HG03095 (cell line): ENCODE measurements around the gene ARL14EPL.
"Not testable (repeated sequence)": the region's sequence is repeated elsewhere in the genome, so short reads cannot be mapped to it uniquely, and the experiment has no call there.

Experiments used
- ATAC-seq: cut with Tn5 transposase; IDR thresholded peaks from one replicate; pipeline ENCODE4 v1.9.1; 2021; ENCODE audit warnings: moderate library complexity; ENCODE audit not compliant: unreplicated experiment

Gene ARL14EPL

DNA sequence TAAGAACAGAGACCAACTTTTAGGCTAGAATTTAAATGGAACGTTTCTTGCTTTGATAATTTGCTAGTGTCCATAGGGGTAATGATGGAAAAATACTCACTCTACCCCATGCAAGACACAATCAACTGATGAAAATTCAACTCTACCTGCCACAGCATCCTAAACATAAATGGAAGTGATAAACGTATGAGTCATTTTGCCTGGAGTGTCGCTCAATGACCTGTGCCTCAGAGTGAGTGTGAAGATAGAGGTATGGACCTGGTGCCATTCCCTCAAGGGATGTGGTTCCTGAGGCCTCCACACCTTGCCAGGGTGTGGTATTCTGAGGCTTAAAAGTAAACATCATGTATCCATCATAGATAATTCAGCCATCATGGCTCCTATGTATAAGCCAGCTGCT is 14.0 kb downstream of the ARL14EPL start:
- ATAC-seq, result no peak

DNA sequence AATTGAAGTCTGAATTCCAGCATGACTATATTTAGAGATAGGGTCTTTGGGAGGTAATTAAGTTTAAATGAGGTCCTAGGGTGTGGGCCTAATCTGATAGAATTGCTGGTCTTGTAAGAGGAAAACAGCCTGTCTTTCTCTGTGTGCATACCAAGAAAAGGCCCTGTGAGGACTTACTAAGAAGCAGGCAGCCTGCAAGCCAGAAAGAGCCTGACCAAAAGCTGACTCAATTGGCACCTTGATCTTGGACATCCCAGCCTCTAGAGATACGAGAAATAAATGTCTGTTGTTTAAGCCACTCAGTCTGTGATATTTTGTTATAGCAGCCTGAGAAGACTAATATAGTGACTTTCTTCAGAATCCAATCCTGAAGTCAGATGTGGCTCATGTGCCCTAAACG is 14.6 kb downstream of the ARL14EPL start:
- ATAC-seq, result no peak

DNA sequence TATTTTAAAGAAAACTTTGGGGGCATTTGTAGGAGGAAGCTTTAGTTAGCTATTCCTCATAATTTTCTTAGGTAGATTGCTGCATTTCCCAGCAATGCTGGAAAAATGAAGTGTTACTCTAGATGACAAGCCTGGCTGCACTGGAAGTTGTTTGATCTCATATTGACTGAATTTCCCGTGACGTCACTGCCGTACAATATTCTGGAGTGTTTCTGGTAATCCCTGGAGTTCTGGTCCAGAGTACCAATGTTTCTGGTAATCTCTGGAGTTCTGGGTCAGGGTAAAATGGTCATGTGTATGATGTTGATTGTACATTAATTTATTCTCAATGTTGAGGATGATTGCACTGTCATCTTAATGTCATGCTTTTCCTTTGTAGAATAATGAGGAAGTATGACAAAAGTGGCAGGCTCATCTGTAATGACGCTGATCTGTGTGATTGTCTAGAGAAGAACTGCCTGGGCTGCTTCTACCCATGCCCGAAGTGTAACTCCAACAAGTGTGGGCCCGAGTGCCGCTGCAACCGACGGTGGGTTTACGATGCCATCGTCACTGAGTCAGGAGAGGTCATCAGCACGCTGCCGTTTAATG is 26.2 kb downstream of the ARL14EPL start:
- no peak for ATAC-seq

DNA sequence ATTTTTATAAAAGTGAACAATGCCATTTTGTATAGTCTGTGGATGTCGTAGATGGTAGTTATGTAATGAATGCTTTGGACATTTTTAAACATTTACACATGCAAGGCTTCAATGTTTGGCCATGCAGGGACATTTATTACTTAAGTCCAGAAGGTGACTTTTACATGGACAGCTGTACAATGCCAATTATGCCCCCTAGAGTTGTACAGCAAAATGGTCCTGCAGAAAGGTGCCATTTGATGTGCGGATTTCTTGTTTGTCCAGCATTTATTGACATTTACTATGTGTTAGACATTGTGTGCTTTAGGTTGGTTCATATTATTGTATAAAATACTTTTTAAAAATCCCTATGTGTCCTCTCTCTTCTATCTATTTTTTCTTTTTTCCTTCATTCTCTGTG is 30.1 kb downstream of the ARL14EPL start:
- no peak for ATAC-seq

DNA sequence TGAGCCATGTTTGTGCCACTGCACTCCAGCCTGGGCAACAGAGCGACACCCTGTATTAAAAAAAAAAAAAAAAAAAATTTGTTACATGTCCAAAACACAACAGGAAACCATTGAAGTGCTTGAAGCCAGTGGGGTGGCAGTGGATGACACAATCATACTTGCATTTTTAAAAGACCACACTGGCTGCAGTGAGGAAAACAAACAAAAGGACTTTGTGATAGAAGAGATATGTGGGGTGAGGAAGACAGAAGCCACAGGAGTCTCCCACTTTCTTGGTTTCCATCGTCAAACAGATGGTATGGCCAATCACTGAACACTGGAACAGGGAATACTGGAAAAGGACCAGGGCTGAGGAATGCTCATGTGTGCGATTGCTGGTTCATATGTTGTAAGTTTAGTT is 31.7 kb downstream of the ARL14EPL start:
- no peak for ATAC-seq

DNA sequence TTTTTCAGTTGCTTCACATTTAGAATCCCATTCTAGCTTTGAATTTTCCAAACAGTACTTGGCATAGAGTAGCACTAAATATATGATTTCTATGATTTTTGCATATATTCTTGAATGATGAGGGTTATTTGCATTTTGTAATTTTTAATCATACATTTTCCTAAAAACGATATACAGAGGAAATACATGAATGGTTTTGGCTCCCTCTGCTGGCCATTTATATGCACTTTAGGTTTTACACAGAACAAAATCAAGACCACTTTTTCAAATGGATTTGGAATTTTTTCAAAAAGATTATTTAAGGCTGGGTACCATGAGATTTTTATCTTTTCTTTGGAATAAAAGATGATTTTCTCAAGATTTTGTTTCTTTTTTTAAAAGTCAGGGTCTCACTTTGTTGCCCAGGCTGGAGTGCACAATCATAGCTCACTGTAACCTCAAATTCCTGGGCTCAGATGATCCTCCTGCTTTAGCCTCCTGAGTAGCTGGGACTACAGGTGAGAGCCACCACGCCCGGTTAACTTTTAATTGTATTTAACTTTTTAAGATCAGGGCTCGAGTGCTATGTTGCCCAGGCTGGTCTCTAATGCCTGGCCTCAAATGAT is 35.9 kb downstream of the ARL14EPL start:
- ATAC-seq, result no peak

DNA sequence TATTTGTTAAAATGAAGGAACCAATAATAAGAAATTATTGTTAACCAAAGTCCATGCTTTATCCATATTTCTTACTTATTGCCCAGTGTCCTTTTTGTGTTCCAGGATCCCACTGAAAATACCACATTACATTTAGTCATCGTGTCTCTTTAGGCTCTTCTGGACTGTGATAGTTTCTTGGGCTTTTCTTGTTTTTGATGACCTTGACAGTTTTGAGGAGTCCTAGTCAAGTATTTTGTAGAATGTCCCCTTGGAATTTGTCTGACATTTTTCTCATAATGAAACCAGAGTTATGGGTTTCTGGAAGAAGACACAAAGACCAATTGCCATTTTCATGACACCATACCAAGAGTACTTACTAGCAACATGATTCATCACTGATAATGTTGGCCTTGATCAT is 38.9 kb downstream of the ARL14EPL start:
- no peak for ATAC-seq

DNA sequence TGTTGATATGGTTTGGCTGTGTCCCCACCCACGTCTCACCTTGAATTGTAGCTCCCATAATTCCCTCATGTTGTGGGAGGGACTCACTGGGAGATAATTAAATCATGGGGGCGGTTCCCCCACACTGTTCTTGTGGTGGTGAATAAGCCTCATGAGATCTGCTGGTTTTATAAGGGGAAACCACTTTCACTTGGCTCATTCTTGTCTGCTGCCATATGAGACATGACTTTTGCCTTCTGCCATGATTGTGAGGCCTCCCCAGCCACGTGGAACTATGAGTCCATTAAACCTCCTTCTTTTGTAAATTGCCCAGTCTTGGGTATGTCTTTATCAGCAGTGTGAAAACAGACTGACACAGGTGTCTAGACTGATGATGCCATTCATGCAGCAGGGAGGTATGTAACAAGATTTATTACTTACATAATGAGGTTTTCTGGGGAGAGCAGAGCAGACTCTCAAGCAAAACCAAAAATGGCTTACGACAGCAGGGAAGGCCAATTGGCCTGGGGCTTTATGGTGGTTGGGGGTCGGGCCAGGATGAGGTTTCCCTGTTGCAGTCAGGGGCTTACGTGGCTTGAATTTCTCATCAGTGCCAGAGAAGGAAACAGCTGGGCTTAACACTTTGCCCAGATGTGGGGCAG is 43.0 kb downstream of the ARL14EPL start:
- no peak for ATAC-seq

DNA sequence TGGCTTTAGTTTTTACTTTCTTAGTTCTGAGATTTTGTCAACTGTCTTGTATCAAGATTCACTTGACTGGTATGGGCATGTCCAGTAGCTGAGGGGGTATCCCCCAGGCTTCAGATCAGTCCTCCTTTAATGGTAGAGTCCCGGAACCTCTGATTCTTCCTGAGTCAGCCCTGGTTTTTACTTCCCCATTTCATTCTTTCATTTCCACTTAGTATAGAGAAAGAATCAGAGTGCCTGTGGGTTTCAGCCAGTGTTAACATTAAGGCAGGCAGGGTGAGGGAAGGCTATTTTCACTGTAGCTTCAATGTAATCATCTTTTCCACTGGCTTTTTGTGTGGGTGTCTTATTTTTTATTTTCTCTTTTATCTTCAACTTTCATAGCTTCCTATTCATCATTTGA is 44.2 kb downstream of the ARL14EPL start:
- ATAC-seq, result peak; percentile 99

DNA sequence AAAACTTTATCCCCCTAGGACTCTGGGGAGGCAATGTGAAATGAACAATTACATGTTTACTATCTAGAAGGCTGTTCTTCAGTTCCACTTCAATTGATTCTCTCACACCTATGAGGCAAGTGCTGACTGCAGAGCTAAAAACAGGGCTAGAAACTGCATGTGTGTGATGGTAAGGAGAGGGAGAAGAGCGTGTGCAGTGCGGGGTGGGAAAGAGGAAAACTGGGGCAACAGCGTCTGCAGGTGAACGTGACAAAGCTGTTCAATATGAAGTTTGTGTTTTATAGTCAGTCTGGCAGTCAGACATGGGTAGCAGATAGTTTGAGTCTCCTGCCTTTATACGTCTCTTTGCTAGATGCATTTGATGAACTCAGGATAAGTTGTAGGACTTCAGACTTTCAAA is 45.9 kb downstream of the ARL14EPL start:
- no peak for ATAC-seq

DNA sequence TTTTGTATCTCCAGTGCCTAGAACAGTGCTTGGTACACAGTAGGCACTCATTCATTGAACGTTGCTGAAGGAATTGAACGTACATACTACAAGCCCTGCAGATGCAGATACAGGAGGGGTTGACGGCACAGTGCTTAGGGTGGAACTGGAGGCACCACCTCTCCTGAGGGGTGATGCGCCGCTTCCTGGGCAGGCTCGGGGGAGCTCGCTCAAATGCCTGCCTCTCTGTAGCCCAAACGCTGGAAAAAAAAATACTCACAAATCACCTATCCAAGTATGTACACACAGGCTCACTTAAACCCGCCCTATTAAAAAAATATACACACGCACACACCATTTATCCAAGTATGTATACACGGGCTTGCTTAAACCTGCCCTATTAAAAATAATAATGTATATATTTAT is 52.0 kb downstream of the ARL14EPL start:
- peak; percentile 40 for ATAC-seq

DNA sequence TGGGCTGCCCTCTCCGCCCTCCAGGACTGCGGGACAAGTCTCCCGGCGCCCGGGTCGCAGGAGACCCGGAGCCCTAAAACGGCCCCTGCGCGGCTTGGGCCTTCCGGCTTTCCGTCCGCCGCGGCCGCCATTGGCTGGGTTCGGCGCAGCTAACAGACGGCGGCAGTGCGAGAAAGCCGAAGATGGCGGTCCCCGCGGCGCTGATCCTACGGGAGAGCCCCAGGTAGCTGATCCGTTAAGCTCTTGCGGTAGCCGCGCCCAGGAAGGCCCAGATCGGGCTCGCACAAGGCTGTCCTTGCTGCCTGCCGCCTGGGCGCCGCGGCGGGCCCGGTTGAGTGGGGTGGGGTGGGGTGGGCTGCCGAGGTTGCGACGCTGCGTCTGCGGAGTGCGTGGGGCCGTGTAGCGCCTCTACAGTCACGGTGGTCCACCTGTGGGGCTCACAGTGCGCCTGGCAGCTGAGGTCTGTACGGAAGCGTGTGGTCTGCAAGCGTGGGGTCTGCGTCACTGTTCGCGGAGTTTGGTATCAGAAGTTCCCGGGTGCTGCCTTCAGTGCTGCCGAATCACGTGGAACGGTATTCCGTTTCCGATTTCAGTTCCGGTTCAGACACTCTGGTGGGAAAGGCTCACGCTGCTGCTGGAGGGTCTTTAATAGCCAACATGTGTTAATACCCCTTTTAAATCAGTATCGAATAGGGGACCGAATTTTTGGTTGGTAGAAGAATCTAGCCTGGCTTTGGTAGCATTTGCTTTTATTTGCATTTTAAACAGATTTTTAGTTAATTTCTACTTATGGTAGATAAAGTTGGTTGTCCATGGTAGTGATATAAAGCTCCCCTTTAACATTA is 52.8 kb downstream of the ARL14EPL start, which contains the start of gene COMMD10:
Gene COMMD10, plus strand, starts transcription at position 155 of the 845 bp plus-strand sequence.
- ATAC-seq, result peak; percentile 87

DNA sequence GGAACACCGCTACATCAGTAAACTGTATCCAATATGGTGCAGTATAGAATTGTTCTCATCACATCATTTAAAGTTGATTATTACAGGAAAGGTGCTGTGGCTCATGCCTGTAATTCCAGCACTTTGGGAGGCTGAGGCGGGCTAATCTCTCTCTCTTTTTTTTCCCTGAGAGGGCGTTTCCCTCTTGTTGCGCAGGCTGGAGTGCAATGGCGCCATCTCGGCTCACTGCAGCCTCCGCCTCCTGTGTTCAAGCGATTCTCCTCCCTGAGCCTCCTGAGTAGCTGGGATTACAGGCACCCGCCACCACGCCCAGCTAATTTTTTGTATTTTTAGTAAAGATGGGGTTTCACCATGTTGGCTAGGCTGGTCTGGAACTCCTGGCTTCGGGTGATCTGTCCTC is 54.0 kb downstream of the ARL14EPL start:
- ATAC-seq, result not testable (repeated sequence)

DNA sequence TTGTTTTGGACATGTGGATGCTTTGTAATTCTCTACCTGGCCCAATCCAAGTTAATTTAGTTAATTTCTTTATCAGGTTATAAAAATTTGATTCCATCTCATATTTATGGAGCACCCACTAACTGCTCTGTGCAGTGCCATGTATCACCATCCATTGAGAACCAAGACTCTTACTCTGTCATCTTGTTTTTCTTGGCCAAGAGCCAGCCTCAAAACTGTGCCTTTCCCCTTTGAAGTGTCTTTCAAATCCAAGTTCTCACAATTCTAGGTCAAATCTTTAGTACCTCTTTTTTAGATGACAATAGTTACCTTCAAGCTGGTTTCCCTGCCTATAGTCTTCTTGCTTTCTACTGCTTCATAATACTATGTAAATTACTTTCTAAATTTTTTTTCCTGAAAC is 55.8 kb downstream of the ARL14EPL start:
- no peak for ATAC-seq

DNA sequence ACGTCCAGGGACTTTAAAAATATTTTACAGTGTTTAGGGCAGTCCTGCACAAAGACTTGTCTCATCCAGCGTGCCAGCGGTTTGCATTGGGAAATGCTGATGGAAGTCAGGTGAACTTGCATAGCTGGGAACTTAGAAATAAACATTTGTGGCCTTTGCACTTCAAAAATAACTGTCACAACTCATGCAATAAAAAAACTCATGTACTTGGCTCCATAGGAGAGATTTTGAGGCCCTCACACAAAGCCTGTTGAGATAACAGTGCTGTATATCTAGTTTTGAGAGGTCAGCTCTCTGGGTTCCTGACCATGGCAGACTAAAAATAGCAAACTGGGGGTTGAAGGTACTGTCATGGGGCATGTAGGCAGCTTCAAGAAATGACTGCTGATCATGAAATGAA is 58.0 kb downstream of the ARL14EPL start:
- no peak for ATAC-seq

DNA sequence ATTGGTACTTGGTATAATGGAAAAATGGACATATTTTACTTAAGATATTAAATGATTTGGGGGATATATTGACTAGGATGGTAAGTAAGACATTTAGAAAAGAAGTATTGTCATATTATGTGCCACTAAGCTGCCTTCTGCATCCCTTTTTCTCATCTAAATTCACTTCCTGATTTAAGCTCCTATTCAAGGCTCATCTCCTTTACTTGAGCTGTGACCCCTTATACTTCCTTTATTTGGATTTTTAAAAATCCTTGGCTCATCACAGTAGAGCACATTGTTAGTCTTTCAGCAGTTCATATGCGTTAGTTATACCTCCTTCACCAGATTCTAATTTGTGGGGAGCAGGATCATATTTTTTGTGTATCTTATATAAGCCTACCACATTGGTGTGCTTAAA is 59.1 kb downstream of the ARL14EPL start:
- no peak for ATAC-seq

DNA sequence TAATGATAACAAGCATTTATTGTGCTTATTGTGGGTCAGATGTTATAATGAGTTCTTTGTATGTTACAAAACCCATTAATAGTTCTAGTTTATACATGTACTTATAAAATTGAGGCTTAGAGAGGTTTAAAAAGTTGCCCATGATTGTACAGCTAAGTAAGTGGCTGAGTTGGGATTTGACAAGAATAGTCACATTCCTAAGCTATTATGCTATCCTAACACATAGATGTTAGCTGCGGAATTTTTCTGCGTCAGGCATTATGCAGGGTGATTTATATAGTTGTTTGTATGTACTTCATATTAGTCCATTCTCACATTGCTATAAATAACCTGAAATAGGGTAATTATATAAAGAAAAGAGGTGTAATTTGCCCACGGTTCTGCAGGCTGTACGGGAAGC is 65.0 kb downstream of the ARL14EPL start:
- ATAC-seq, result no peak

DNA sequence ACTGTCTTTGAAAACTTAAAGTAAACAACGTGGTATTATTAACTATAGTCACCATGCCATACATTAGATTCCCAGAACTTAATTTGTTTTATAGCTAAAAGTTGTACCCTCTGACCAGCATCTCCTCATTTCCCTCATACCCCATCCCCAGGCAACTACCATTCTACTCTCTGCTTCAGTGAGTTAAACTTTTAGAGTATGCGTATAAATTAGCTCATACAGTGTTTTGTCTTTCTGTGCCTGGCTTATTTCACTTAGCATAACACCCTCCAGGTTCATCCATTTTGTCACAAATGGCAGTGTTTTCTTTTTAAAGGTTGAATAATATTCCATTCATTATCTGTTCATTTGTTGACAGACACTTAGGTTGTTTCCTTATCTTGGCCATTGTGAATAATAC is 66.7 kb downstream of the ARL14EPL start:
- no peak for ATAC-seq

DNA sequence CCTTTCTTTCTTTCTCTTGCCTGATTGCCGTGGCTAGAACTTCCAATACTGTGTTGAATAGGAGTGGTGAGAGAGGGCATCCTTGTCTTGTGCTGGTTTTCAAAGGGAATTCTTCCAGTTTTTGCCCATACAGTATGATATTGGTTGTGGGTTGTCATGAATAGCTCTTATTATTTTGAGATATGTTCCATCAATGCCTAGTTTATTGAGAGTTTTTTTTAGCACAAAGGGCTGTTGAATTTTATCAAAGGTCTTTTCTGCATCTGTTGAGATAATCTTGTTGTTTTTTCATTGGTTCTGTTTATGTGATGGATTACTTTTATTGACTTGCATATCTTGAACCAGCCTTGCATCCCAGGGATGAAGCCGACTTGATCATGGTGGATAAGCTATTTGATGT is 72.7 kb downstream of the ARL14EPL start:
- ATAC-seq, result not testable (repeated sequence)
